ENCODE data around the gene RPS6KA2.

GRCh38 chr6:166605752-166606151 lies 21.3 kb downstream of the RPS6KA2 start:
- TF ChIP-seq POLR2AphosphoS5 (IDR thresholded peaks at IDR 0.05) (no peak), POLR2A (IDR thresholded peaks at IDR 0.05) (no peak), CTCF (IDR thresholded peaks at IDR 0.05) (no peak)

Measured in breast epithelium (tissue), 3 donors.